HepG2 (cell line): ENCODE data around the gene ATRX. TPM values are rescaled to one million over a fixed set of nuclear protein-coding genes. Genes with fewer than 3 reads are reported as not detected.

ENCODE experiments used
- ATAC-seq: fragments of 200-7000 bp; cut with Tn5 transposase; 3 replicates; pipeline ENCODE4 v1.9.1; 2020; ENCODE audit warnings: mild to moderate bottlenecking, moderate library complexity
- BruUV-seq: library from RNA; stranded (reverse); fragments of 400-500 nt; replicated peaks from 2 replicates; lab custom pipeline; 2021; lab: Mats Ljungman, UMichigan
- CTCF ChIA-PET: fragments of 300-600 bp; formaldehyde crosslinking; extraction: SDS; loops from one replicate; lab custom pipeline; 2021; ENCODE audit warnings: low total read pairs, inconsistent platforms, low intra/inter-chr PET ratio; lab: Yijun Ruan, JAX
- POLR2A ChIA-PET: fragments of 350-600 bp; sonication (Branson Sonifier 250); formaldehyde crosslinking; loops from one replicate; lab custom pipeline; 2020; ENCODE audit warnings: antibody characterized with exemption, inconsistent platforms; lab: Yijun Ruan, JAX
- DNase-seq: peaks from one replicate; pipeline ENCODE4 v3.0.0-alpha.2; 2015; ENCODE audit warnings: low spot score
- FAIRE-seq: peaks from 3 replicates; lab custom pipeline; 2011; peaks lifted over from hg19 to GRCh38; lab: Jason Lieb, UNC
- H2AFZ ChIP-seq: one replicate; pipeline ENCODE4 v1.6.1; 2011; ENCODE audit warnings: low read length, inconsistent platforms
- H3K27ac ChIP-seq: fragments of 300-600 bp; 3 replicates; pipeline ENCODE4 v1.8.0; 2011; ENCODE audit warnings: mixed run types, mild to moderate bottlenecking, mixed read lengths, low read length, inconsistent platforms; ENCODE audit not compliant: insufficient read depth; ENCODE audit errors: extremely low read length
- H3K27me3 ChIP-seq, 2 experiments: fragments of 200-600 bp in 1 of 2; 2 replicates in 1 of 2; 3 replicates in 1 of 2; pipeline versions ENCODE4 v1.6.0 to v1.8.0; 2011; ENCODE audit warnings: low read length in 2 of 2, mild to moderate bottlenecking in 2 of 2, moderate library complexity in 2 of 2, inconsistent platforms in 1 of 2; ENCODE audit not compliant: insufficient read depth in 2 of 2, control insufficient read depth in 1 of 2
- H3K36me3 ChIP-seq, 2 experiments: fragments of 200-600 bp in 1 of 2; replicated peaks in 1 of 2; 2 replicates in 1 of 2; 3 replicates in 1 of 2; pipeline versions ENCODE4 v1.5.1 to v1.8.0; 2011; ENCODE audit warnings: low read length in 2 of 2, inconsistent platforms in 1 of 2; ENCODE audit not compliant: insufficient read depth in 2 of 2, control insufficient read depth in 1 of 2
- H3K4me1 ChIP-seq: 2 replicates; pipeline ENCODE4 v1.5.1; 2012; ENCODE audit warnings: low read length, inconsistent platforms; ENCODE audit not compliant: insufficient read depth
- H3K4me2 ChIP-seq: 2 replicates; pipeline ENCODE4 v1.6.0; 2011; ENCODE audit warnings: low read depth, low read length, inconsistent platforms
- H3K4me3 ChIP-seq, 3 experiments: fragments of 200-600 bp in 1 of 3; sonication (generic), shearing (Covaris generic) in 1 of 3; replicated peaks in 1 of 3; 2 replicates each; pipeline ENCODE4 v1.5.1; 2011 to 2016; ENCODE audit warnings: low read length in 3 of 3, inconsistent platforms in 2 of 3, low read depth in 2 of 3, mild to moderate bottlenecking in 2 of 3, control low read depth in 1 of 3, mixed read lengths in 1 of 3; ENCODE audit not compliant: insufficient read depth in 1 of 3
- H3K79me2 ChIP-seq: one replicate; pipeline ENCODE4 v1.6.1; 2011; ENCODE audit warnings: low read length, inconsistent platforms; ENCODE audit not compliant: insufficient read depth
- H3K9ac ChIP-seq: 2 replicates; pipeline ENCODE4 v1.6.0; 2011; ENCODE audit warnings: mild to moderate bottlenecking, low read depth, low read length, inconsistent platforms; ENCODE audit not compliant: insufficient read depth
- H3K9me3 ChIP-seq: 2 replicates; pipeline ENCODE4 v1.5.1; 2012; ENCODE audit warnings: mild to moderate bottlenecking, low read length
- H4K20me1 ChIP-seq: 2 replicates; pipeline ENCODE4 v1.6.0; 2011; ENCODE audit warnings: inconsistent platforms, mild to moderate bottlenecking, low read length, moderate library complexity; ENCODE audit not compliant: insufficient read depth
- HNF4G ChIP-seq, 2 experiments: sonication (generic) in 1 of 2; formaldehyde crosslinking in 1 of 2; IDR thresholded peaks; 2 replicates each; pipeline versions ENCODE4 v1.4.0 to v1.6.1; 2011 to 2020; ENCODE audit warnings: borderline replicate concordance in 2 of 2, low read depth in 2 of 2, mild to moderate bottlenecking in 2 of 2, low read length in 1 of 2, missing genetic modification reagents in 1 of 2, moderate library complexity in 1 of 2
- MAFF ChIP-seq: IDR thresholded peaks from 2 replicates; pipeline ENCODE4 v1.6.1; 2011; ENCODE audit warnings: low read depth, low read length, improper control_type of control experiment
- MAFK ChIP-seq, 2 experiments: IDR thresholded peaks in 1 of 2; conservative IDR thresholded peaks in 1 of 2; 2 replicates each; pipeline ENCODE4 v1.6.1; 2011; ENCODE audit warnings: improper control_type of control experiment in 2 of 2, low read length in 2 of 2
- WGBS: methylation state at CpG from one replicate; pipeline ENCODE4 v1.1.6; 2017; ENCODE audit warnings: low lambda C conversion rate; 5-methylcytosine and 5-hydroxymethylcytosine counted together
- in situ Hi-C: cut with HindIII; loops from 2 replicates; pipeline ENCODE4 v1.10.0; 2017; ENCODE audit warnings: low pct_unique_long_range_greater_than_20kb; ENCODE audit not compliant: extremely low pct_ligation_motif_present
- intact Hi-C: fragments of 100-400 bp; cut with micrococcal nuclease; formaldehyde crosslinking; loops from one replicate; pipeline ENCODE4 v1.10.0; 2022; ENCODE audit not compliant: unreplicated experiment
- polyA plus RNA-seq, 8 experiments: library from polyadenylated mRNA; depleted of rRNA in 3 of 8; stranded (reverse) in 7 of 8; unstranded in 1 of 8; fragments of >200 nt; fragmentation: Illumina TruSeq in 4 of 8; extraction: Trizol in 4 of 8; gene quantifications; 2 replicates each; pipeline versions ENCODE4 v1.2.1 to v1.2.3, GENCODE V29; 2011 to 2016; ENCODE audit warnings: low read depth in 4 of 8, missing spikeins in 1 of 8, mixed read lengths in 1 of 8; ENCODE audit not compliant: insufficient read depth in 1 of 8
- total RNA-seq, 5 experiments: library from RNA; depleted of rRNA; stranded (reverse); fragments of >200 nt; fragmentation: Illumina TruSeq; extraction: Trizol; gene quantifications; 2 replicates each; pipeline ENCODE4 v1.2.3, GENCODE V29; 2016; ENCODE audit warnings: low read depth in 1 of 5
- TF ChIP-seq, protein P1 (sequence below): sonication (generic); formaldehyde crosslinking; IDR thresholded peaks from 2 replicates; pipeline ENCODE4 v1.5.0; 2020; ENCODE audit warnings: missing genetic modification reagents
- TF ChIP-seq, protein P2 (sequence below): sonication (generic); formaldehyde crosslinking; IDR thresholded peaks from 2 replicates; pipeline ENCODE4 v1.5.0; 2020; ENCODE audit warnings: mild to moderate bottlenecking, missing genetic modification reagents, borderline replicate concordance

ATRX gene
- total and polyA plus RNA-seq, 2 of the 13 experiments (the other 11 are each of a cell fraction or from before 2014, with no cell fraction given) = 26.1 to 44.5 TPM

- intact Hi-C loops (no loop called here), in situ Hi-C loops (no loop called here)
- WGBS = 96% methylated on average over 2 of the region's 2 CpGs
- DNase-seq (no peak), FAIRE-seq (no peak), ATAC-seq (no peak)
- Histone ChIP-seq H3K79me2 (no peaks in the 10 kb centered on the region), H4K20me1 (no peaks in the 10 kb centered on the region), H3K4me1 (no peaks in the 10 kb centered on the region), H3K27me3 (no peaks in the 10 kb centered on the region), H3K36me3 (peaks cover 0 to 14% of the 10 kb centered on the region in 2 experiments; a peak in 1 of 5 replicates), H3K27ac (no peak overlapping the region), H3K4me3 (no peak overlapping the region), H3K9ac (no peak overlapping the region), H2AFZ (no peak overlapping the region), H3K9me3 (no peaks in the 10 kb centered on the region), H3K4me2 (no peak overlapping the region)
- TF ChIP-seq HNF4G (IDR thresholded peaks at IDR 0.05; ENCODE audit: borderline replicate concordance, low read depth, low read length) = no peak
- no peak for TF ChIP-seq HNF4G (CRISPR knock-in tag; IDR thresholded peaks at IDR 0.05; ENCODE audit: borderline replicate concordance, low read depth)
- peak; percentile 86 for TF ChIP-seq MAFF
- TF ChIP-seq, protein P1, sequence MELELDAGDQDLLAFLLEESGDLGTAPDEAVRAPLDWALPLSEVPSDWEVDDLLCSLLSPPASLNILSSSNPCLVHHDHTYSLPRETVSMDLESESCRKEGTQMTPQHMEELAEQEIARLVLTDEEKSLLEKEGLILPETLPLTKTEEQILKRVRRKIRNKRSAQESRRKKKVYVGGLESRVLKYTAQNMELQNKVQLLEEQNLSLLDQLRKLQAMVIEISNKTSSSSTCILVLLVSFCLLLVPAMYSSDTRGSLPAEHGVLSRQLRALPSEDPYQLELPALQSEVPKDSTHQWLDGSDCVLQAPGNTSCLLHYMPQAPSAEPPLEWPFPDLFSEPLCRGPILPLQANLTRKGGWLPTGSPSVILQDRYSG (CRISPR knock-in tag) = no peak
- peak; percentile 81 to 88 for TF ChIP-seq MAFK (conservative IDR thresholded peaks at IDR 0.05 in 1 of 2, IDR thresholded peaks at IDR 0.05 in 1 of 2; ENCODE audit: low read length in 2 of 2)
- TF ChIP-seq, protein P2, sequence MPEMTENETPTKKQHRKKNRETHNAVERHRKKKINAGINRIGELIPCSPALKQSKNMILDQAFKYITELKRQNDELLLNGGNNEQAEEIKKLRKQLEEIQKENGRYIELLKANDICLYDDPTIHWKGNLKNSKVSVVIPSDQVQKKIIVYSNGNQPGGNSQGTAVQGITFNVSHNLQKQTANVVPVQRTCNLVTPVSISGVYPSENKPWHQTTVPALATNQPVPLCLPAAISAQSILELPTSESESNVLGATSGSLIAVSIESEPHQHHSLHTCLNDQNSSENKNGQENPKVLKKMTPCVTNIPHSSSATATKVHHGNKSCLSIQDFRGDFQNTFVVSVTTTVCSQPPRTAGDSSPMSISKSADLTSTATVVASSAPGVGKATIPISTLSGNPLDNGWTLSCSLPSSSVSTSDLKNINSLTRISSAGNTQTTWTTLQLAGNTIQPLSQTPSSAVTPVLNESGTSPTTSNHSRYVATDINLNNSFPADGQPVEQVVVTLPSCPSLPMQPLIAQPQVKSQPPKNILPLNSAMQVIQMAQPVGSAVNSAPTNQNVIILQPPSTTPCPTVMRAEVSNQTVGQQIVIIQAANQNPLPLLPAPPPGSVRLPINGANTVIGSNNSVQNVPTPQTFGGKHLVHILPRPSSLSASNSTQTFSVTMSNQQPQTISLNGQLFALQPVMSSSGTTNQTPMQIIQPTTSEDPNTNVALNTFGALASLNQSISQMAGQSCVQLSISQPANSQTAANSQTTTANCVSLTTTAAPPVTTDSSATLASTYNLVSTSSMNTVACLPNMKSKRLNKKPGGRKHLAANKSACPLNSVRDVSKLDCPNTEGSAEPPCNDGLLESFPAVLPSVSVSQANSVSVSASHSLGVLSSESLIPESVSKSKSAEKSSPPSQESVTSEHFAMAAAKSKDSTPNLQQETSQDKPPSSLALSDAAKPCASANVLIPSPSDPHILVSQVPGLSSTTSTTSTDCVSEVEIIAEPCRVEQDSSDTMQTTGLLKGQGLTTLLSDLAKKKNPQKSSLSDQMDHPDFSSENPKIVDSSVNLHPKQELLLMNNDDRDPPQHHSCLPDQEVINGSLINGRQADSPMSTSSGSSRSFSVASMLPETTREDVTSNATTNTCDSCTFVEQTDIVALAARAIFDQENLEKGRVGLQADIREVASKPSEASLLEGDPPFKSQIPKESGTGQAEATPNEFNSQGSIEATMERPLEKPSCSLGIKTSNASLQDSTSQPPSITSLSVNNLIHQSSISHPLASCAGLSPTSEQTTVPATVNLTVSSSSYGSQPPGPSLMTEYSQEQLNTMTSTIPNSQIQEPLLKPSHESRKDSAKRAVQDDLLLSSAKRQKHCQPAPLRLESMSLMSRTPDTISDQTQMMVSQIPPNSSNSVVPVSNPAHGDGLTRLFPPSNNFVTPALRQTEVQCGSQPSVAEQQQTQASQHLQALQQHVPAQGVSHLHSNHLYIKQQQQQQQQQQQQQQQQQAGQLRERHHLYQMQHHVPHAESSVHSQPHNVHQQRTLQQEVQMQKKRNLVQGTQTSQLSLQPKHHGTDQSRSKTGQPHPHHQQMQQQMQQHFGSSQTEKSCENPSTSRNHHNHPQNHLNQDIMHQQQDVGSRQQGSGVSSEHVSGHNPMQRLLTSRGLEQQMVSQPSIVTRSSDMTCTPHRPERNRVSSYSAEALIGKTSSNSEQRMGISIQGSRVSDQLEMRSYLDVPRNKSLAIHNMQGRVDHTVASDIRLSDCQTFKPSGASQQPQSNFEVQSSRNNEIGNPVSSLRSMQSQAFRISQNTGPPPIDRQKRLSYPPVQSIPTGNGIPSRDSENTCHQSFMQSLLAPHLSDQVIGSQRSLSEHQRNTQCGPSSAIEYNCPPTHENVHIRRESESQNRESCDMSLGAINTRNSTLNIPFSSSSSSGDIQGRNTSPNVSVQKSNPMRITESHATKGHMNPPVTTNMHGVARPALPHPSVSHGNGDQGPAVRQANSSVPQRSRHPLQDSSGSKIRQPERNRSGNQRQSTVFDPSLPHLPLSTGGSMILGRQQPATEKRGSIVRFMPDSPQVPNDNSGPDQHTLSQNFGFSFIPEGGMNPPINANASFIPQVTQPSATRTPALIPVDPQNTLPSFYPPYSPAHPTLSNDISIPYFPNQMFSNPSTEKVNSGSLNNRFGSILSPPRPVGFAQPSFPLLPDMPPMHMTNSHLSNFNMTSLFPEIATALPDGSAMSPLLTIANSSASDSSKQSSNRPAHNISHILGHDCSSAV (CRISPR knock-in tag) = no peak
- CTCF ChIA-PET = no interaction called here
- BruUV-seq = no TSS peak
- POLR2A ChIA-PET = no interaction called here
Measured at GRCh38 chrX:77635373-77635772, 150.6 kb downstream of the ATRX start.
